NT2/D1 (cell line): Measurements from ENCODE around the gene ARHGAP45.

Source experiments
- DNase-seq: peaks from one replicate; pipeline ENCODE4 v3.0.0-alpha.2; 2011; ENCODE audit warnings: low read depth, low spot score
- H3K27me3 ChIP-seq: 2 replicates; pipeline ENCODE4 v1.6.0; 2011; ENCODE audit warnings: mild to moderate bottlenecking; ENCODE audit not compliant: insufficient read length, insufficient read depth
- H3K36me3 ChIP-seq: 2 replicates; pipeline ENCODE4 v1.6.1; 2011; ENCODE audit warnings: mild to moderate bottlenecking, low read length, mixed read lengths; ENCODE audit not compliant: insufficient read depth, insufficient read length
- H3K4me1 ChIP-seq: 2 replicates; pipeline ENCODE4 v1.5.1; 2011; ENCODE audit not compliant: insufficient read depth, insufficient read length
- H3K4me3 ChIP-seq: 2 replicates; pipeline ENCODE4 v1.5.1; 2011; ENCODE audit warnings: low read depth; ENCODE audit not compliant: insufficient read length
- H3K9ac ChIP-seq: 2 replicates; pipeline ENCODE4 v1.6.0; 2011; ENCODE audit warnings: low read depth; ENCODE audit not compliant: insufficient read length
- H3K9me3 ChIP-seq: 2 replicates; pipeline ENCODE4 v1.5.1; 2011; ENCODE audit warnings: mild to moderate bottlenecking, low read length; ENCODE audit not compliant: insufficient read depth
- SUZ12 ChIP-seq: IDR thresholded peaks from 2 replicates; pipeline ENCODE4 v1.6.1; 2011; ENCODE audit not compliant: insufficient read length, insufficient read depth; ENCODE audit errors: extremely low read depth
- YY1 ChIP-seq: IDR thresholded peaks from 2 replicates; pipeline ENCODE4 v1.6.1; 2011; ENCODE audit not compliant: insufficient read length, insufficient read depth
- ZNF274 ChIP-seq: IDR thresholded peaks from 2 replicates; pipeline ENCODE4 v1.6.1; 2011; ENCODE audit warnings: mild to moderate bottlenecking, low read depth, low read length

Gene ARHGAP45

GRCh38 chr19:1136201-1136600 is 69.2 kb downstream of the ARHGAP45 start:
- no peaks in the 10 kb centered on the region for H3K27me3 ChIP-seq
- no peak overlapping the region for H3K4me3 ChIP-seq
- peaks cover 46% of the 10 kb centered on the region for H3K36me3 ChIP-seq
- no peaks in the 10 kb centered on the region for H3K9me3 ChIP-seq
- DNase-seq: no peak
- H3K9ac ChIP-seq: no peak overlapping the region
- peaks cover 21% of the 10 kb centered on the region for H3K4me1 ChIP-seq
- TF ChIP-seq SUZ12 (no peak), YY1 (no peak), ZNF274 (no peak)
